BE2C (cell line): ENCODE results near the gene TMEM247.
A peak's percentile ranks its signal among the peaks of the same experiment; 100 is the strongest.

Experiments used
- DNase-seq: peaks from one replicate; pipeline ENCODE4 v3.0.0-alpha.2; 2020
- H3K27me3 ChIP-seq: fragments of 250-450 bp; sonication (Bioruptor Pico); 2 replicates; pipeline ENCODE4 v1.5.1; 2020; ENCODE audit warnings: mild to moderate bottlenecking
- H3K36me3 ChIP-seq: fragments of 250-450 bp; sonication (Bioruptor Pico); 2 replicates; pipeline ENCODE4 v1.5.1; 2020; ENCODE audit warnings: mild to moderate bottlenecking
- H3K4me1 ChIP-seq: fragments of 250-450 bp; sonication (Bioruptor Pico); 2 replicates; pipeline ENCODE4 v1.5.1; 2020
- H3K4me3 ChIP-seq: 2 replicates; pipeline ENCODE4 v1.5.1; 2011; ENCODE audit warnings: low read depth, low read length
- H3K9me3 ChIP-seq: fragments of 250-450 bp; sonication (Bioruptor Pico); 2 replicates; pipeline ENCODE4 v1.5.1; 2020
- TF ChIP-seq, protein P1 (sequence below): IDR thresholded peaks from 2 replicates; pipeline ENCODE4 v1.5.1; 2012; ENCODE audit warnings: mild to moderate bottlenecking, low read depth, low read length

The TMEM247 gene

DNA sequence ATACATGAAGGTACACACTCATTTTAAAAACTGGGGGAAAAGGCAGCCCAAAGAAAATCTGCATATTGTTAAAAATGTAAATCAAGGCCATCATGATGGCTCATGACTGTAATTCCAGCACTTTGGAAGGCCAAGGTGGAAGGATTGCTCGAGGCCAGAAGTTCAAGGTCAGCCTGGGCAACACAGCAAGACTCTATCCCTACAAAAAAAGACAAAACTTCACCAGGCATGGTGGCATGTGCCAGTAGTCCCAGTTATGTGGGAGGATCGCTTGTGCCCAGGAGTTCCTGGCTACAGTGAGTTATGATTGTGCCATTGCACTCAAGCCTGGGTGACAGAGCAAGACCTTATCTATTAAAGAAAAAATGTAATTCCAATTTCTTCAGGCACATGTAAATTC lies 34.6 kb upstream of the TMEM247 start:
- Histone ChIP-seq H3K9me3 (no peaks in the 10 kb centered on the region), H3K36me3 (no peaks in the 10 kb centered on the region), H3K4me3 (no peak overlapping the region), H3K4me1 (no peaks in the 10 kb centered on the region; the same call in 1 of the 2 replicates), H3K27me3 (no peaks in the 10 kb centered on the region)
- DNase-seq = no peak
- TF ChIP-seq, protein P1, sequence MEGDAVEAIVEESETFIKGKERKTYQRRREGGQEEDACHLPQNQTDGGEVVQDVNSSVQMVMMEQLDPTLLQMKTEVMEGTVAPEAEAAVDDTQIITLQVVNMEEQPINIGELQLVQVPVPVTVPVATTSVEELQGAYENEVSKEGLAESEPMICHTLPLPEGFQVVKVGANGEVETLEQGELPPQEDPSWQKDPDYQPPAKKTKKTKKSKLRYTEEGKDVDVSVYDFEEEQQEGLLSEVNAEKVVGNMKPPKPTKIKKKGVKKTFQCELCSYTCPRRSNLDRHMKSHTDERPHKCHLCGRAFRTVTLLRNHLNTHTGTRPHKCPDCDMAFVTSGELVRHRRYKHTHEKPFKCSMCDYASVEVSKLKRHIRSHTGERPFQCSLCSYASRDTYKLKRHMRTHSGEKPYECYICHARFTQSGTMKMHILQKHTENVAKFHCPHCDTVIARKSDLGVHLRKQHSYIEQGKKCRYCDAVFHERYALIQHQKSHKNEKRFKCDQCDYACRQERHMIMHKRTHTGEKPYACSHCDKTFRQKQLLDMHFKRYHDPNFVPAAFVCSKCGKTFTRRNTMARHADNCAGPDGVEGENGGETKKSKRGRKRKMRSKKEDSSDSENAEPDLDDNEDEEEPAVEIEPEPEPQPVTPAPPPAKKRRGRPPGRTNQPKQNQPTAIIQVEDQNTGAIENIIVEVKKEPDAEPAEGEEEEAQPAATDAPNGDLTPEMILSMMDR = no peak

DNA sequence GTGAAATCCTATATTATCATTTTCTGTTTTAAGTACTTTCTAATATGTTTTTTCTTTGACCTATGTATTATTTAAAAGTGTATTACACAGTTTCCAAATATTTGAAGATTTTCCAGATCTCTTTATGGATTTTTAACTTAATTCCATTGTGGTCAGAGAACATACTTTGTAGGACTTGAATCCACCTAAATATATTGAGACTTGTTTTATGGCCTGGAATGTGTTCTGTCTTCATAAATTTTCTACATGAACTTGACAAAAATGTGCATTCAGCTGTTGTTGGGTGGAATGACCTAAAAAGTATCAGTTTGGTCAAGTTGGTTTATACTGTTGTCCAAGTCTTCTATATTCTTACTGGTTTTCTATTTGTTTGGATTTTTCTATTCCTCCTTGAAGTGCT lies 33.8 kb upstream of the TMEM247 start:
- Histone ChIP-seq H3K36me3 (no peaks in the 10 kb centered on the region), H3K27me3 (no peaks in the 10 kb centered on the region), H3K9me3 (no peaks in the 10 kb centered on the region), H3K4me3 (no peak overlapping the region), H3K4me1 (no peaks in the 10 kb centered on the region; the same call in 1 of the 2 replicates)
- TF ChIP-seq, protein P1 = no peak
- DNase-seq = no peak

DNA sequence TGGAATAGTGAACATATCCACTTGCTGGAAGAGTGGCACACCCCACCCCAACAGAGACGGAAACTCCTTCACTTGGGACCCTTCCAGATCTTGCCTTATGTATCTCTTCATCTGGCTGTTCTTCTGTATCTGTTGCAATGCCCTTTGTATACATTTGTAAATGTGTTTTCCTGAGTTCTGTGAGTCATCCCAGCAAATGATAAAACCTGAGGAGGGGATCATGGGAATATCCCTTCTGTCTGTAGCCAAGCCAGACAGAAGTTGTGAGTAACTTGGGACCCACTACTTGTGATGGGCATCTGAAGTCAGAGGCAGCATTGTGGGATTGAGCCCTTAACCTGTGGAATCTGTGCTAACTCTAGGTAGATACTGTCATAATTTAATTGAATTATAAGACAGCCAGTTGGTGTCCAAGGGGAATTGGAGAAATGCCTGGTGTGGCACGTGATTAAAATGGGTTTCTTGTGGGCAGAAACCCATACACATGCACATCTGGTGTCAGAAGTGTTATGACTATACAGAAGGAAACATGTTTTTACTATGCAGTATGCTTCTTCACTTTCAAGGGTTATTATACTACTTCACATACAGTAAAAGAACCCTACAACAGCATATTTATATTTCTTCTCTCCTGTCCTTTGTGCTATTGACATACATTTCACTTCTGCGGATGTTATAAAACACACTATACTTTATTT lies 32.3 kb upstream of the TMEM247 start:
- Histone ChIP-seq H3K27me3 (no peaks in the 10 kb centered on the region), H3K36me3 (no peaks in the 10 kb centered on the region), H3K4me1 (peaks cover under 1% of the 10 kb centered on the region; the same call in 1 of the 2 replicates), H3K9me3 (no peaks in the 10 kb centered on the region), H3K4me3 (no peak overlapping the region)
- peak; percentile 24 for DNase-seq
- TF ChIP-seq, protein P1 = no peak

DNA sequence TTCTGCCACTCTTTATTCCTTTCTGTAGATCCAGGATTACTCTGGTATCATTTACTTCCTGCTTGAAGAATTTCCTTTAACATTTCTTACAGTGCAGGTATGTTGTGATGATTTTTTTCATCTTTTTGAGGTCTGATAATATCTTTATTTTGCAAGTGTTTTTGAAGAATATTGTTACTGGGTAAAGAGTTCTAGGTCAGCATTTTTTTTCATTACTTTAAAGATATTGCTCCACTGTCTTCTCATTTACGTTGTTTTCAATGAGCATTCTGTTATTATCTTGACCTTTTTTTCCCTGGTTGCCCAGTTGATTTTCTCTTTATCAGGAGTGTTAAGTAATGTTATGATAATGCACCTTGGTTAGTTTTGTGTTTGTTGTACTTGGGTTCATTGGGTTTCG lies 31.7 kb upstream of the TMEM247 start:
- no peak for DNase-seq
- no peaks in the 10 kb centered on the region for H3K9me3 ChIP-seq
- no peaks in the 10 kb centered on the region for H3K27me3 ChIP-seq
- peaks cover 6% of the 10 kb centered on the region; the same call in 1 of the 2 replicates for H3K4me1 ChIP-seq
- H3K4me3 ChIP-seq = no peak overlapping the region
- H3K36me3 ChIP-seq = no peaks in the 10 kb centered on the region
- TF ChIP-seq, protein P1 = no peak

DNA sequence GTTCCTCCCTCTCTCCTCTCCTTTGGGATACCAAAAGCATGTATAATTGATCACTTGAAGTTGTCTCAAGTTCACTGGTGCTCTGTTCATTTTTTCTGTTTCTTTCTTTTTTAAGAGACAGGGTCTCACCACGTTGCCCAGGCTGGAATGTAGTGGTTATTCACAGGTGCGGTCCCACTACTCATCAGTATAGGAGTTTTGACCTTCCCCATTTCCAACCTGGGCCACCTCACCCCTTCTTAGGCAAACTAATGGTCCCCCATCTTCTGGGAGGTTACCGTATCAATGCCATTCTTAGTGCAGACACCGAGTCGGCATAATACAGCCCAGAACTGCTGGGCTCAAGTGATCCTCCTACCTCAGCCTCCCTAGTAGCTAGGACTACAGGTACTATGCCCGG lies 31.3 kb upstream of the TMEM247 start:
- H3K27me3 ChIP-seq = no peaks in the 10 kb centered on the region
- H3K4me3 ChIP-seq = no peak overlapping the region
- DNase-seq = no peak
- no peaks in the 10 kb centered on the region for H3K9me3 ChIP-seq
- no peaks in the 10 kb centered on the region for H3K36me3 ChIP-seq
- TF ChIP-seq, protein P1 = no peak
- peaks cover 6% of the 10 kb centered on the region; the same call in 1 of the 2 replicates for H3K4me1 ChIP-seq

DNA sequence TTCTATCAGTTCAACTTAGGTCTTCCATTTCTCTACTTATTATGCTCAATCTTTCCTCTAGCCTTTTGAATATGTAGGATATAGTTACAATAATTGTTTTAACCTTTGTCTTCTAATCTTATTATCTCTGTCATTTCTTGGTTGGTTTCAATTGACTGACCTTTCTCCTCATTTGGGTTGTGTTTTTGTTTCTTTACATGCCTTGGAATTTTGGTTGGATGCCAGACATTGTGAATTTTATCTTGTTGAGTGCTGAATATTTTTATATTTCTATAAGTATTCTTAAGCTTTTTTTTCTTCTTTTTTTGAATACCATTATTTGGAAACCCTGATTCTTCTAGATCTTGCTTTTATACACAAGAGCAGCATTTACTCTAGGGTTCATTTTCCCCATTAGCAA lies 30.7 kb upstream of the TMEM247 start:
- Histone ChIP-seq H3K4me3 (no peak overlapping the region), H3K4me1 (peaks cover 6% of the 10 kb centered on the region; the same call in 1 of the 2 replicates), H3K9me3 (no peaks in the 10 kb centered on the region), H3K27me3 (no peaks in the 10 kb centered on the region), H3K36me3 (no peaks in the 10 kb centered on the region)
- no peak for DNase-seq
- TF ChIP-seq, protein P1 = no peak
